ENCODE data around the gene TET3. TPM values are rescaled to one million over a fixed set of nuclear protein-coding genes. Genes with fewer than 3 reads are reported as not detected.

The TET3 gene
- total and polyA plus RNA-seq, 2 of the 8 experiments (the other 6 are each of a cell fraction or from before 2014, with no cell fraction given), result 4.5 to 21.1 TPM

- DNase-seq (ENCODE audit: low read depth in 1 of 2, low spot score in 2 of 2) (no peak), FAIRE-seq (no peak)
- no peak for TF ChIP-seq RFX5 (IDR thresholded peaks at IDR 0.05; ENCODE audit: borderline replicate concordance, low read depth, low read length)
- TF ChIP-seq SP1 (IDR thresholded peaks at IDR 0.05; ENCODE audit: low read depth, low read length), result no peak
- TF ChIP-seq POLR2A (IDR thresholded peaks at IDR 0.05; ENCODE audit: control extremely low read depth in 1 of 2, low read depth in 2 of 2, low read length in 2 of 2), result no peak; a peak in 1 of 3 replicates
- TF ChIP-seq KDM5A (IDR thresholded peaks at IDR 0.05; ENCODE audit: low read length), result no peak
- no peak for TF ChIP-seq SAP30 (IDR thresholded peaks at IDR 0.05; ENCODE audit: insufficient read depth, insufficient replicate concordance, low read length)
- TF ChIP-seq BRCA1 (IDR thresholded peaks at IDR 0.05; ENCODE audit: low read depth, low read length), result no peak
- TF ChIP-seq NRF1 (IDR thresholded peaks at IDR 0.05; ENCODE audit: low read depth, low read length), result no peak
- TF ChIP-seq KDM4A (IDR thresholded peaks at IDR 0.05; ENCODE audit: low read depth, low read length, severe bottlenecking), result no peak
- TF ChIP-seq POLR2AphosphoS5 (IDR thresholded peaks at IDR 0.05; ENCODE audit: low read depth, low read length), result no peak
- TF ChIP-seq GABPA (IDR thresholded peaks at IDR 0.05; ENCODE audit: borderline replicate concordance, insufficient read depth, low read length), result no peak
- no peak for TF ChIP-seq NANOG (IDR thresholded peaks at IDR 0.05; ENCODE audit: insufficient read depth, low read depth, low read length, poor library complexity, severe bottlenecking)
- no peak for TF ChIP-seq KDM1A (IDR thresholded peaks at IDR 0.05; ENCODE audit: borderline replicate concordance, low read length)
- Histone ChIP-seq H4K20me1 (replicated peaks in 1 of 2; ENCODE audit: control insufficient read depth in 1 of 2, insufficient read depth in 2 of 2, low read length in 2 of 2) (peaks cover 10 to 15% of the 10 kb centered on the region in 2 experiments), H2BK120ac (replicated peaks; ENCODE audit: low read depth, low read length) (no peak overlapping the region), H3K4ac (replicated peaks; ENCODE audit: insufficient read length, low read depth, low read length) (no peak overlapping the region), H3K18ac (ENCODE audit: extremely low read depth, low read length) (no peak overlapping the region), H3K4me2 (ENCODE audit: insufficient read depth in 1 of 2, low read depth in 2 of 2, low read length in 2 of 2) (no peak overlapping the region), H3K79me1 (ENCODE audit: low read depth, low read length) (peaks cover 12% of the 10 kb centered on the region), H3K36me3 (ENCODE audit: control insufficient read depth in 2 of 4, insufficient read depth in 4 of 4, low read length in 3 of 4) (peaks cover 0 to 16% (median 5%) of the 10 kb centered on the region in 4 experiments; a peak in 5 of 8 replicates), H4K8ac (ENCODE audit: extremely low read depth, insufficient read depth, low read length) (no peak overlapping the region), H3K27ac (ENCODE audit: low read depth, low read length) (no peak overlapping the region), H3K4me1 (replicated peaks in 1 of 4; ENCODE audit: control insufficient read depth in 3 of 4, insufficient read depth in 4 of 4, low read length in 3 of 4) (no peaks in the 10 kb centered on the region), H3K9me3 (ENCODE audit: insufficient read depth in 2 of 2, low read depth in 1 of 2, low read length in 1 of 2) (no peaks in the 10 kb centered on the region), H2BK20ac (ENCODE audit: low read length) (no peak overlapping the region), H4K5ac (ENCODE audit: insufficient read length, low read depth, low read length) (no peak overlapping the region), H2BK5ac (ENCODE audit: low read depth, low read length) (no peak overlapping the region), H3K4me3 (ENCODE audit: extremely low read depth in 1 of 4, insufficient read depth in 2 of 4, low read depth in 3 of 4, low read length in 4 of 4) (no peak overlapping the region), H3K79me2 (ENCODE audit: control insufficient read depth in 1 of 2, insufficient read depth in 2 of 2, low read length in 2 of 2) (peaks cover 13 to 94% of the 10 kb centered on the region in 2 experiments), H3K27me3 (replicated peaks in 1 of 4; ENCODE audit: control insufficient read depth in 3 of 4, extremely low read depth in 1 of 4, insufficient read depth in 3 of 4, low read length in 3 of 4) (no peaks in the 10 kb centered on the region), H2BK12ac (ENCODE audit: low read depth, low read length) (no peak overlapping the region), H4K91ac (replicated peaks; ENCODE audit: insufficient read length, low read length) (no peak overlapping the region), H3K14ac (ENCODE audit: insufficient read length) (no peak overlapping the region), H3K23ac (ENCODE audit: insufficient read length) (no peak overlapping the region), H2AFZ (ENCODE audit: low read length) (no peak overlapping the region), H2AK5ac (ENCODE audit: low read depth, low read length) (no peak overlapping the region), H2BK15ac (ENCODE audit: low read length) (no peak overlapping the region), H3K23me2 (ENCODE audit: low read depth, low read length) (no peaks in the 10 kb centered on the region; the same call in 1 of the 2 replicates), H3K9ac (replicated peaks in 1 of 4; ENCODE audit: extremely low read depth in 1 of 4, low read depth in 3 of 4, low read length in 3 of 4) (no peak overlapping the region), H3K56ac (replicated peaks; ENCODE audit: insufficient read length, low read depth, low read length) (no peak overlapping the region)
- ChIA-PET POLR2A (ENCODE audit: partially characterized antibody) (interaction anchor here (1.1 to 1.6 kb wide), 4 partner anchors 8 to 64 kb away, joined by 3 to 6 read pairs (median 4); partner anchors contain the start of genes DGUOK and TET3), CTCF (ENCODE audit: partially characterized antibody) (interaction anchor here (0.7 to 2.2 kb wide), 10 partner anchors 10 to 183 kb away, joined by 3 to 9 read pairs (median 3); partner anchors contain the start of gene DGUOK)
- 89% methylated on average over 4 of the region's 4 CpGs; no CpG with 5 or more reads in 1 of the 2 experiments for WGBS, 2 experiments (ENCODE audit: extremely low coverage in 1 of 2, insufficient coverage in 1 of 2, insufficient read length in 1 of 2, insufficient replicate concordance in 2 of 2, low coverage in 1 of 2, low lambda C conversion rate in 2 of 2, missing lambda C conversion rate in 1 of 2)
Observed at GRCh38 chr2:73937103-73937885, 47.4 kb upstream of the TET3 start.

Measured in H1 (cell line).